SIG-M5 treated with dmso at 0.1 percent for 504 hours (cell line): ENCODE data around the gene CAPN9.
"Not testable (repeated sequence)": the region's sequence is repeated elsewhere in the genome, so short reads cannot be mapped to it uniquely, and the experiment has no call there.

Experiments
- DNase-seq: peaks from one replicate; lab custom pipeline; 2025; ENCODE audit not compliant: unreplicated experiment; lab: John Stamatoyannopoulos, UW

Gene CAPN9, protein sequence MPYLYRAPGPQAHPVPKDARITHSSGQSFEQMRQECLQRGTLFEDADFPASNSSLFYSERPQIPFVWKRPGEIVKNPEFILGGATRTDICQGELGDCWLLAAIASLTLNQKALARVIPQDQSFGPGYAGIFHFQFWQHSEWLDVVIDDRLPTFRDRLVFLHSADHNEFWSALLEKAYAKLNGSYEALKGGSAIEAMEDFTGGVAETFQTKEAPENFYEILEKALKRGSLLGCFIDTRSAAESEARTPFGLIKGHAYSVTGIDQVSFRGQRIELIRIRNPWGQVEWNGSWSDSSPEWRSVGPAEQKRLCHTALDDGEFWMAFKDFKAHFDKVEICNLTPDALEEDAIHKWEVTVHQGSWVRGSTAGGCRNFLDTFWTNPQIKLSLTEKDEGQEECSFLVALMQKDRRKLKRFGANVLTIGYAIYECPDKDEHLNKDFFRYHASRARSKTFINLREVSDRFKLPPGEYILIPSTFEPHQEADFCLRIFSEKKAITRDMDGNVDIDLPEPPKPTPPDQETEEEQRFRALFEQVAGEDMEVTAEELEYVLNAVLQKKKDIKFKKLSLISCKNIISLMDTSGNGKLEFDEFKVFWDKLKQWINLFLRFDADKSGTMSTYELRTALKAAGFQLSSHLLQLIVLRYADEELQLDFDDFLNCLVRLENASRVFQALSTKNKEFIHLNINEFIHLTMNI

GRCh38 chr1:230747127-230747730, at the start of gene CAPN9:
Gene CAPN9 (plus strand): TSS chr1:230747388. CDS start chr1:230747497, 109 bp downstream.
- DNase-seq = no peak

DNA sequence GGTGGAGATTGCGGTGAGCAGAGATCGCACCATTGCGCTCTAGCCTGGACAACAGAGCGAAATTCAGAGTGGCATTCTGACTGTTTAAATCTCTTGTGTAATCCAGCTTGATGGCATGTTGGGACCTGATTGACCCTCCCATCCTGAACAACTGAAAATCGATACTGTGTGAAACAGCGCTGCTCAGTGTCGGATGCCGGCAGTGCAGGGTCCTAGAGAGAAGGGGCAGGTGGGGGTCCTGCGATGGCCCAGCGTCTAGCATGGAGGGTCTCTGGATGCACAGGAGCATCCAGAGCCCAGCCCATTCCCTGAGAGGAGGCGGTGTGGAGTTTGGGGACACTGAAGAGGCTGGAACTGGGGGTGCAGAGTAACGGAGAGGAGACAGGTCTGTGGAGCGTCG, 49.1 kb upstream of the CAPN9 start:
- no peak for DNase-seq

GRCh38 chr1:230698964-230699363, 48.2 kb upstream of the CAPN9 start:
- not testable (repeated sequence) for DNase-seq

GRCh38 chr1:230699716-230700115, 47.5 kb upstream of the CAPN9 start:
- no peak for DNase-seq

DNA sequence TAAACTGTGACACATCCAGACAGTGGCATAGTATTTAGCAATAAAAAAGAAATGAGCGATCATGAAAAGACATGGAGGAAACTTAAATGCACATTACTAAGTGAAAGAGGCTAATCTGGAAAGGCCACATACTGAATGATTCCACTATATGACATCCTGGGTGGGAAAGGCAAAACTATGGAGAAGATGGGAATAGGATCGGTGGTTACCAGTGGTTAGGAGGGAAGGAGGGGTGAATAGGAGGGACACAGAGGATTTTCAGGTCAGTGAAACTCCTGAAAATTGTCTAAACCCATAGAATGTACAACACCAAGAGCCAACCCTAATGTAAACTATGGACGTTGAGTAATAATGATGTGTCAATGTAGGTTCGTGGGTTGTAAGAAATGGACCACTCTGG, 47.1 kb upstream of the CAPN9 start:
- DNase-seq = no peak

GRCh38 chr1:230701434-230701833, 45.8 kb upstream of the CAPN9 start:
- DNase-seq = no peak

- no peak for DNase-seq
These were observed 45.1 kb upstream of the CAPN9 start for GRCh38 chr1:230701895-230702768.

DNA sequence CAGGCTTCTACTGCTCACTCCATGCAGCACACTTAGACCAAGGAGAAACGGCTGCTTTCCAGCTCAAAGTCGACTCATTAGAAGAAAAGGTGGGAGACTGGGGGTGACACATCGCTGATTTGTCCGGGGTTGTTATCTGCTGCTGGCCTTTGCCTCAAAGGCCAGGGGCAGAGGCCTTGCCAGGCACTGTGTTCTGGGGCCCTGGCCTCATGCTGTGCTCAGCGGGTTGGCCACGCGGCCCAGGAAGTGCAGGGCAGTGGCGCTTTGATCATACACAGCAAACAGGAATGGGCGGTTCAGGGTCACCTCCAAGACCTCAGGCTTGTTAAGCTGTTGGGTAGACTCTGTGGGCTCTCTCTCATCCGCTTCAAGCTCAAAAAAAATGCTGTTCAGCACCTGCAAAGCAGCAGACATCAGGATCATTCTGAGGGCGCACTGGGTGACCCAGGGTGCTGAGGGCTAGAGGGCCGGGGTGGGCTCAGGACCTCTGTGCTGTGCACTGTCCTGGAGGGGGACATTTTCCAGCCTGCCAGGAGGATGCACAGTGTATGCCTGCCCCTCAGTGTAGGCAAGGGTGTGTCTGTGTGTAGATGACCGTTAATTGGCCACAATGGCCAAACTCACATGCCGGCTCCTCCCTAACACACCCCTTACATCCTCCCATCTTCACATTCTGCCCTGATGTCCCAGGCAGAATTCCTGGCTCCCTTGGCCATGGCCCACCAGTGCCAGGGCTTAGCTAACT, 44.1 kb upstream of the CAPN9 start:
- DNase-seq = no peak

- no peak for DNase-seq
These were observed 43.4 kb upstream of the CAPN9 start for GRCh38 chr1:230703679-230704385.

DNA sequence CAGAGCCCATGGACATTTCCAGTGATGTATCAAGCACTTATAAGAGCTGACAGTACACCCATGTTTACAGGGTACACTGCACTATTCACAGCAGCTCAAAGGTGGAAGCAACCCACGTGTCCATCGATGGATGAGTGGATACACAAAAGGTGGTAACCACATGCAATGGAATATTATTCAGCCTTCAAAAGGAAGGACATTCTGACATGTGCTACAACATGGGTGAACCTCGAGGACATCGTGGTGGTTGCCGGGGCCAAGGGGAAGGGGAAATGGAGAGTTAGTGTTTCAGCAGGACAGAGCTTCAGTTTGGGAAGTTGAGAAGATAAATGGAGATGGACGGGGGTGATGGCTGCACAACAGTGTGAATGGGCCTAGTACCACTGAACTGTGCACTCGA, 42.4 kb upstream of the CAPN9 start:
- DNase-seq = no peak

- DNase-seq = no peak
These were observed 41.7 kb upstream of the CAPN9 start for GRCh38 chr1:230705289-230706019.

- DNase-seq = no peak
These were observed 41.0 kb upstream of the CAPN9 start for GRCh38 chr1:230706020-230706699.

DNA sequence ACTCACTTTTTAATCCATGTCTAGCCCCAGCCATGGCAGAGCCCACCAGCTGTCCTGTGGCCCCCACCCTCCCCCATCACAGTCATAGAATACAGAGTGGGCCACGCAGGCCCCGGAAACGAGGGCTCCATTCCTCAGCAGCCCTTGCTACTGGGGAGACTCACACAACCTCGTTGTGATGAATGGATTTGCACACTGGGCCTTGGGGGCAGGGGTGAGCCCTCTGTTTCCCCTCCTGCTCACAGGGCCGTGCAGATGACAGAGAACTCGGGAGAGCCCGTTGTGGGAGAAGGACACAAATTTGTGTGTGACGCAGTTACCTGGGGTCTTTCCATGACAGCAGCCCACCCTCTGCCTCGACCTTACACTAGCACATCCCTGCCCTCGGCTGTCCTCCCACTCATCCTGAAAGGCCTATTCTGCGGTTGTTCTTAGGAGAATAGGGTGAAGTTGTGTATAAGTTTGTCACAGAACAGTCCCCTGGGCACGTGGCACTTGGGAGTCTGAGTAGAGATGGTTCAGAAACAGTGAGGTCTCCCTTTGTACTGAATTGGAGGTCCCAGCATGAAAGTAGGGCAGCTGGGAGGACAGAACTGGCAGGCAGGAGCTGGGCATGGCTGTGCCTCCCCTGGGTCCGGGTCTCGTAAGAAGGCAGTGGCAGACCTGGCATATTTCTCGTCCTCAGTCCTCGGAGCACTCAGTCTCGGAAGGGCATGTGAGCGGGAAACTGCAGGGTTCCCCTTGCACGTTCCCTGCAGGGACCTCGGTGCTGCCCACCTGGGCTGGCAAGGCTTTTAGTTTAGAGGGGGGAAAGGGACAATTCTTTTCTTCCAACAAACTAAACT, 40.1 kb upstream of the CAPN9 start:
- DNase-seq = no peak

DNA sequence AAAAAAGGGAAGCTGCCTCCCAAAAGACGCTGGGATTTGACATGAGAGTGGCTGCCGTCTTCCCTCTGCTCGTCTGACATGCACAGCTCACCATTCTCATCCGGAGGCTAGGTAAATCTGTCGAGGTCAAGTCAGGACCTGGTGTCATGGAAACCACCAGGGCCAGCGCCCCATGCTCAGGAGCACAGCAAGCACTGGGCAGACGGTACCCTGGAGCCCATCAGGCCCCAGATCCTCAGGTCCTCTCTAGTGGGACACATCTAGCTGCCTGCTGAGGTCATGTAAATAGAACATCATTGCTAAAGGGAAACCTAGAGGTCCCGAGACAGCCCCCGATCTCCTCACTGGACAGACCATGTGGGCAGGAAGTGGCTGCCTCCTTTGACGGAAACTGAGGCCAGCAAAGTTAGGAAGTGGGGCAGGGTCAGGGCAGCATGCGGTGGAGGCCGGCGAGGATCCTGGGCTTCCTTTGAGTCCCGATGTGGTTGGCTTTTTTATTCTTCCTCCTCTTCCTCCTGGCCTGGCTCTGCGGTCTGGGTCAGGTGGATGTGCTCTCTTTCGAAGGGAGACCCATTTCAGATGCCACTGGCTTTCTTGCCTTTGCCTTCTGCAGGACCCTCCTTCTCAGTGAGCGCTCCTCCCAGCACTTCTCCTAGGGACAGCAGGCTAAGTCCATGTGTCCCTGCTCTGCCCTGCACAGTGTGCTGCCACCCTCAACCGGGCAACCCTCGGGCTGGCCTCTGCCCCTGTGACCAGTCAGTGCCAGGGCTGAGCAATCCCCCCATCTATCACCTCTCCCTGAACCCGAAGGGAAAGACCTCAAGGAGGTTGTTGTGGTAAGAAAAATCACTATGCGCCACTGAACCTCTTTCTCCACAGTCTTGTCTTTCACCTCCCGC, 39.2 kb upstream of the CAPN9 start:
- DNase-seq = no peak

- peak; percentile 25 for DNase-seq
These were observed 38.3 kb upstream of the CAPN9 start for GRCh38 chr1:230708631-230709580.
